OCI-LY1 (cell line): ENCODE data around the gene ZNF598.

ENCODE experiments used
- EZH2 ChIP-seq: fragments of 200-600 bp; sonication (generic), shearing (Covaris generic); IDR thresholded peaks from 2 replicates; pipeline ENCODE4 v1.8.0; 2017; ENCODE audit warnings: borderline replicate concordance, mixed run types, mild to moderate bottlenecking, antibody characterized with exemption, low read length, moderate library complexity, mixed read lengths
- TF ChIP-seq, protein P1 (sequence below): fragments of 200-600 bp; sonication (generic), shearing (Covaris generic); IDR thresholded peaks from 2 replicates; pipeline ENCODE4 v1.5.1; 2017; ENCODE audit warnings: mild to moderate bottlenecking, antibody characterized with exemption, low read length, moderate library complexity, mixed read lengths

DNA sequence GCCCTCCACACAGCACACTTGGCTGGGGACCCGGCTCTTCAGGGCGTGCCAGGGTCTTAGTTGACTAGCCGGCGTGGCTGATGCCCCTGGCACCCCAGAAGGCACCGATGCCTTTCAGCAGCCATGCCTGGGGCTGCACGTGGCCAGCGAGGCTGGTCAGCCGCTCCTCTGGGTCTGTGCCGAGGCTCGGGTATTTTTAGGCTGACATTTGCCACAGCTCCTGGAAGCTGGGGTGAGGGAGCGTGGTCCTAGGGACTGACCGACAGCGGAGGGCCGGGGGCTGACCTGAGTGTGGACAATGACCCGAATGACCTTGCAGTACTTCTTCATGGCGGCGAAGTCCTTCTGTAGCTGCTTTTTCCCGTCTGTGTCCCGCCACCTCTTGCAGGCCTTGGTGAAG lies 59.1 kb downstream of the ZNF598 start:
- TF ChIP-seq, protein P1, sequence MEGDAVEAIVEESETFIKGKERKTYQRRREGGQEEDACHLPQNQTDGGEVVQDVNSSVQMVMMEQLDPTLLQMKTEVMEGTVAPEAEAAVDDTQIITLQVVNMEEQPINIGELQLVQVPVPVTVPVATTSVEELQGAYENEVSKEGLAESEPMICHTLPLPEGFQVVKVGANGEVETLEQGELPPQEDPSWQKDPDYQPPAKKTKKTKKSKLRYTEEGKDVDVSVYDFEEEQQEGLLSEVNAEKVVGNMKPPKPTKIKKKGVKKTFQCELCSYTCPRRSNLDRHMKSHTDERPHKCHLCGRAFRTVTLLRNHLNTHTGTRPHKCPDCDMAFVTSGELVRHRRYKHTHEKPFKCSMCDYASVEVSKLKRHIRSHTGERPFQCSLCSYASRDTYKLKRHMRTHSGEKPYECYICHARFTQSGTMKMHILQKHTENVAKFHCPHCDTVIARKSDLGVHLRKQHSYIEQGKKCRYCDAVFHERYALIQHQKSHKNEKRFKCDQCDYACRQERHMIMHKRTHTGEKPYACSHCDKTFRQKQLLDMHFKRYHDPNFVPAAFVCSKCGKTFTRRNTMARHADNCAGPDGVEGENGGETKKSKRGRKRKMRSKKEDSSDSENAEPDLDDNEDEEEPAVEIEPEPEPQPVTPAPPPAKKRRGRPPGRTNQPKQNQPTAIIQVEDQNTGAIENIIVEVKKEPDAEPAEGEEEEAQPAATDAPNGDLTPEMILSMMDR: no peak
- no peak for TF ChIP-seq EZH2
